ENCODE results near the gene CCNB2.

The CCNB2 gene

DNA sequence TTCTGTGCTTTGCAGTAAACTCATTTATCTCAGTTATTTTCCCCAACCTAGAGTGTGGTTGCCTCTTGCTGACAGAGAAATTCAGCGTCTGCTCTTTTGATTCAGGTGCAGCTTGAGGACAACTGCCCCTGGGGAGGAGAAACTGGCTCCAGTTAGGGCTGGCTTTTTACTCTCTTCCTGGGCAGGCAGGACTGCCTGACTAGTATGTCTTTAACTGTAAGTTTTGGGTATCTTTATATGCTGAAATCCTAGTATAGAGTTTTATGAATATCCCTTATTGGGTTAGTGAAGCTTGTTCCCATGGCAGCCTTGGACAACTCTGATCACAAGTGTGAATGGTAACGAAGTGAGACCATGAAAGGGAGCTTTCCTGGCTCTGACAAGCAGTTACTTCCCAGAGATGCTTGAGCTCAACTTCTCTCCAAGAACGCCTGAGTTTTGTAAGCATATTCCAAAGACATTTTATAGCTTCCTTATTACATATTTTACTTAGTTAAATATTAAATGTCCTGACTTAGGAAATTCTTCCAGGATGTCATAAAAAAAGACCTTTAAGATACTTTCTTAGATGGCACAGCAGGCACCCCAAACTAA, 27.1 kb downstream of the CCNB2 start:
- no peak for DNase-seq
- intact Hi-C loops (cut with DNase I): no loop called here

DNA sequence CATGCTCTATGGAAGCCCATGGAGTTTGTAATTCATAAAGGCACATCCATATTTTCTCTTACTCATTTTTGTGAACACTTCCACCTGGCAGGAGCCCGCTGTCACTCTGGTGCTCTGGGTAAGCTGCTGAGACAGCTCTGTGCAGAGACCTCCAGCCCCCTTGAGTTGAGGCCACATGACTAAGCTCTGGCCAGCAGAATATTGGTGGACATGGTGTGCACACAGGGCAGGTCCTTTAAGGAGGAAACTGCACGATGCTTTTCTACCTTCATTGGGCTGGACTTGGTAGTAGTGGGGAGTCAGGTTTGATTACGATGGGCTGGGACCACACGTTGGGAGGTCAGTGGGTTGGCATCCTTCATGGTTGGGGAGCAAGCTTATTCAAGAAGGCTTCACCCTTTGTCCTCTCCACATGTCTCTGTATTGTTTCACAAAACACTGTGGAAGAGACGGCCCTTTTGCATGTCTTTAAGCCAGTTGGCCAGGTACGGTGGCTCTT, 29.0 kb downstream of the CCNB2 start:
- intact Hi-C loops (cut with DNase I): no loop called here
- DNase-seq: no peak

DNA sequence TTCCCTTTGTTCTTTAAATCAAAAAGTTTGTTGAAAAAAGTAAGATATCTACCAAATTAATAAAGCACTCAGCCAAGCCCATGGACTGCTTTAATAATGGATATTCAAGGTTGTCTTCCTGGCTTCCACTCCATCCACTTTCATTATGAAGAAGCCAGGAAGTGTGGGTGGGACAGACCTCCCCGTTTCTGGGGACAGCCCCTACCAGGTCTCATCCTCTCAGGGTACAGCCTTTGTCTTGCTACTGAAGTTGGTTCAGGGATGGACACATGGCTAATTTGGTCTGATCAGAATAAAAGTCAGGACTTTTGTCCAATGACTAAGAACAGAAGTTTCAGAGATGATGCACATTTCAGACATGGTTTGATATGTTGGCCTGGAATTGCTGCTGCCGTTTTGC, 32.6 kb downstream of the CCNB2 start:
- DNase-seq: no peak
- intact Hi-C loops (cut with DNase I): no loop called here

DNA sequence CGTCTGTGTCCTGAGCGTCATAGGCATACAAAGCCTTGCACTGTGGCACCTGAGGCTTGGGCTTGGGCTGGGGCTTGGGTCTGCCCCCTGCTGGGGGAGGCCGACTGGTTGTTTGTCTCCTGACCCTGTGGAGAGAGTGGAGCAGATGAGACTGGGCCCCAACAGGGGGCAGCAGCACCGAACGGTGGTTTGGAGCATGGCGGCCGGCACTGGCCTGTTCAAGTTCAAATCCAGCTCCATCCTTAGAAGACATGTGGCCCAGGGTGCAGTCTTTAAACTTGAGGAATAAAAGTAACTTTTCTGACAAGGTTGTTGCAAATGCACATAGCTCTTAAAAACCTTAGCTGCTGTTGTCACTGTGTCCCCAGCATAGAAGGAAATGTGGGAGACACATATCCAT, 33.3 kb downstream of the CCNB2 start:
- intact Hi-C loops (cut with DNase I): no loop called here

DNA sequence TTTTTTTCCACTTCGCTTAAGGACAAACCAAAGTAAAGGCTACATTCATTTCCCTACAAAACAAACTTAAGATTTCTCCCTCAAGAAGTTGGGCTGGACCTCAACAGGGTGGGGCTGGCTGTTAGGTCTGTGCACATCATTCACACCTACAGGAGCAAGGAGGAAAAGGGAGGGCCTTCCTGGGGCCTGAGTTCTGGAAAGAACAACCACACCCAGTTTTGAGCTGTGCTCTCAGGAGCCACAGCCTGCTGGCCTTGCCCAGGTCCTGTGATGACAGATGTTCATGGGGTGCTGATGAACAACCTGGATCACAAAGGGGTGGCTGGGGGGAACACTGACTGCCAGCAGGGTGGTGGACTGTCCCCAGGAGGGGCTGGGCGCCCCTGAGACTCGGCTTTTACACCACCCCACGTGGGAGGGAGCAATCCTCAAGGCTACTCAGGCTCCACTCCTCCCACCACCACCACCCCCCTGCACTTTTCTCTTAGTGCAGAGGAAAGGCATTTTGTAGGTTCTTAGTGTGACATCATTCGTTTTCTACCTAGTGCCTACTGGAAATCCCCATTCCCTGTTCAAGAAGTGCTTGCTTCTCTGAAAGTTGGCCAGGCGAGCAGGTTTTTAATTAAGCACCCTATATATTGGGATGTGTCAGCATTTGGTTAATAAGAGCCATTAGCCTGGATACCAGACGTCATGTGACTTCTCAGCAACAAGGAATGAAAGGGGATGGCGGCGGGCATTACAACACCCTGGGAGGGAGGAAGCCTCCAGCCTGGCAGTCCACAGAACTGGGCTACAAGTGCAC, 35.7 kb downstream of the CCNB2 start:
- DNase-seq: no peak
- intact Hi-C loops (cut with DNase I): no loop called here

More for the DNA sequence above, 33.3 kb downstream of the CCNB2 start:
- DNase-seq: peak in 1 of 10 donors; percentile 20

DNA sequence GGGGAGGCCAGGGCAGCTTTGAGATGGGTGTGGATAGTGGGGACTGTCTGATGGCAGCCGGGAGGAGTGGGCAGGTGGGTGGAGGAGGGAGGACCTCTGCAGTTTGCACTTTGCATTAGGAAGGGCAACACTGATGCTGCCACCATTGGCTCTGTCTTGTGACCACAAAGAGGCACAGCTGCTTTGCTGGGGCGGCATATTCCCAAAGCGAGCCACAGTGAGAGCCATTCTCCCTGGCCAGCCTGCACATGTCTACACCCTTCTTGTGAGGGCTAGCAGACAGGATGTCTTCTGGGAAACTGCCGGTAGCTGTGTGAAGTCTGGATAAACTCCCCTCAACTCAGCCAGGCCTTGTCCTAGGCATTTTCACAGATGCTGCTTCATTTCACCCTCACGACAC, 38.3 kb downstream of the CCNB2 start:
- DNase-seq: no peak
- intact Hi-C loops (cut with DNase I): no loop called here

DNA sequence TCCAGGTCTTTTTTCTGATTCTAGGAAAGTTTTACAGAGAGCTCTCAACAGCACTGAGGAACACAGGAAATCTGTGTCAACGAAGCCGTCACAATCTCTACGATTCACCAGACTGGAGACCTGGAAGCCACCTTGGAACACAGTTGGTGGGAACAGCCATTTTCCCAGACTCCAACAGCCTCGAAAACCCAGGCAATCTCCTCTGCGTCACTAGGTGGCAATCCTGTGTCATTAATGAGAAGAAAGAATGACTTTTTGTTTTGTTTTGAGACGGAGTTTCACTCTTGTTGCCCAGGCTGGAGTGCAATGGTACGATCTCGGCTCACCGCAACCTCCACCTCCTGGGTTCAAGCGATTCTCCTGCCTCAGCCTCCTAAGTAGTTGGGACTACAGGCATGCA, 39.6 kb downstream of the CCNB2 start:
- intact Hi-C loops (cut with DNase I): loop anchor here (2.0 kb wide), 1 partner anchor 348 kb away; no protein-coding TSS in a partner anchor
- peak in 2 of 10 donors; percentile 27 for DNase-seq

DNA sequence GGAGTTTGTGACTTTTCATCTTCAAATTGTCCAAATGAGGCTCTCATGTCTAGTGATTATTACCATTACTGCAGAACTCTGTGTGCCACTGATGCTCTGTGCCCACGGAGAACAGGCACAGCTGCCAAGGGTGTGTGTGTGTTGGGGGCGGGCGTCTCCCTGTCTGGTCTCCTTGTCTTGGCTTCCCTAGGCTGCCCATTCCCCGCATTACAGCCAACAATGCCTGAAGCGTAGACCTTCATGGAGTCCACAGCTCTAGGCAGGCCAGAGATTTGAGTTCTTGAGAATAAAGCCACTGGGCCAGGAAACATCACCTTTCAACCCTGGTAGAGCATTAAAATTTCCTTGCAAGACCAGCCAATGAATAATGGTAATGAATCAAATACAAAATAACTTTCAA, 42.7 kb downstream of the CCNB2 start:
- no peak for DNase-seq
- intact Hi-C loops (cut with DNase I): no loop called here

DNA sequence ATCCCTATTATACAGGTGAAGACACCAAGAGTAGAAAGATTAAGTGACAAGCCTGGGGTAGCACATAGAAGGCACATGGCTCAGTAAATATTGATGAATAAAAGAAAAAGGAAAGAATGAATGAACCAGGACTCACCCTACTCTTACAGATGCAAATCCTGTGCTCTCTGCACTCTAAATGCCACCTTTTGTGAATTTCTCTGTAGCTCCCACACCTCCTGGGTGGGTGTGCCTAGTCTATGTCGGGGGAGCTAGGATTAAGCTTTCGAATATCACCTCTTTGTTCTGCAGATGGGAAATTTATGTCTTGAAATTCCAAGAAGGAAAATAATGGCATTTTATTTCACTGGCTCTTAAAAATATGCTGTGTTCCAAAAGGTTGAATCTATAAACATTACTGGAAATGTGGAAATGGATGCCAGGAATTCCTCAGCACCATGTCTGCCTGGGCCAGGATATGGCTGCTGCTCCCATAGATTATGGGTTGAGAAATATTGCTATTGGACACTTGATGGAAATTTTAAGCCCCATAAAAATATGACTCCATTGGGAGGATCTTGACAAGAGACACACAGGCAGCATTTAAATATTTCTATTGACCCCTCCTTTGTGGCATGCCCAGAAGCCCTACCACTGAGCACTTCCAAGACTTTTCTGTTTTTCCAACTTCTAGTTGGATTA, 43.3 kb downstream of the CCNB2 start:
- no peak for DNase-seq
- intact Hi-C loops (cut with DNase I): no loop called here

DNA sequence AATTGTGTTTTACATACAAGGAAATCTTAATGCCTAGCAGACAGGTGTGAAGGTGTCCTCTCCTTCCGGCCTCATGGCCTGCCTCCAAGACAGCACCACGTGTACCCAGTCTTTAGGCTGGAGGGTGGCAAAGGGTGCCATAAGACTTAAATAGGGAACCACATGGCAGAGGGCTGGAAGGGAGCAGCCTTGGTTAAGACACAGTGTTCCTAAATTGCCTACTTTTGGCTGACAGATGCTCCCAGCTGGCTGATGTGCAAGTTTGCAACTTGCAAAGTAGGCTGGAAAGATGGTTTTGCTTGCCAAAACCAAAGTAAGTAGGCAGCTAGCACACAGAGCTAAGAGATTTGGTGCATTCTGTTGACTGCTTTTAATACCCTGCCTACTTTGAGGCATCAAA, 45.2 kb downstream of the CCNB2 start:
- peak in 8 of 10 donors; percentile 26 to 86 (median 54) for DNase-seq
- intact Hi-C loops (cut with DNase I): no loop called here

DNA sequence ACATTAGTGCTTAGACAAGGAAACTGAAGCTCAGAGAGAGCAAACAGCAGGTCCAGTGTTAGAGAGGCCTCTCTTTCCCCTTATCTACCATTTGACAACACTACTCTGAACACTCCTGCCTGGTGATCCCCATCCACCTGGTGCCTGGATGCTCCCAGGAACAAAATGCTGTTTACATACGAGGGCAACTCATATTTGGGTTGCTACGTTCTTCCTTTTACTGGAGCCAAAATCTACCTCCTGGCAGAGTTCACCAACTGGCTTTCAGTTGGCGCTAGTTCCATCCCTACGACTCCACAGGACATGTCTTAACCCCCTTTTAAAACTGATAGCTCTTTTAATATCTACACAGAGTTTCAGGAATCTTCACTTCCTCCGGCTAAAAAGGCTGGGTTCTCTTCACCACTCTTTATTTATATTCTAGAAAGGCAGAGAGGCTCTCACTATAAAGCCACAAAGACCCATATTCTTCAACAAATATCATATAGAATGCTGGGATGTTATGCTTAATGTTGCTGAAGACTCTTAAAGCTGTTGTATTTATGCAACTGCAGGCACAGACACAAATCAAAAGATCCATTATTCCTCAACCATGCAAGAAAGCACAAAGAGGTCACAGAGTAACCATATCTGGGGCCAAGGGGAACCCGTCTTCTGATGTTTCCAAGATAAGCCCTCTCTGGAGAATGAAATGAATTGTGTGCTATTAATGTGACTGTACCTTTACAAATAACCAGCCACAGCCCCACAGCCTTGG, 47.9 kb downstream of the CCNB2 start:
- intact Hi-C loops (cut with DNase I): no loop called here
- DNase-seq: no peak

DNA sequence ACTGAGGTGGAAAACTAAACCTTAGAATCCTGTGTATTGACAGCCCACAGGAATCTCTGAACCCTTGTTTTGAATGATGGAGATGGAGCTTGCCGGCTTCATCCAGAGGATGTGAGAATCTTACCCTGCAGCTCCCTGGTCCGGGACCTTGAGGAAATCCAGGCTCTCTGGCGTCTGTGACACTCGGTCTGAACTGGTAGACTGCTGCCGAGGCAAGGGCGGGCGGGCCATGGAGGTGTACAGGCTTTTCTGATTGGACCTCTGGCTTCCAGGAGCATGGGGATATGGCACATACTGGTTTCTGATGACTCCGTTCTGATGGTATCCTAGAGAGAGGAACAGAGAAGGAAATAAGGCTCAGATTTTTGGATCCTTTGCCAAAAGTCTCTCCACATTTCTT, 48.5 kb downstream of the CCNB2 start:
- DNase-seq: no peak
- intact Hi-C loops (cut with DNase I): no loop called here

DNA sequence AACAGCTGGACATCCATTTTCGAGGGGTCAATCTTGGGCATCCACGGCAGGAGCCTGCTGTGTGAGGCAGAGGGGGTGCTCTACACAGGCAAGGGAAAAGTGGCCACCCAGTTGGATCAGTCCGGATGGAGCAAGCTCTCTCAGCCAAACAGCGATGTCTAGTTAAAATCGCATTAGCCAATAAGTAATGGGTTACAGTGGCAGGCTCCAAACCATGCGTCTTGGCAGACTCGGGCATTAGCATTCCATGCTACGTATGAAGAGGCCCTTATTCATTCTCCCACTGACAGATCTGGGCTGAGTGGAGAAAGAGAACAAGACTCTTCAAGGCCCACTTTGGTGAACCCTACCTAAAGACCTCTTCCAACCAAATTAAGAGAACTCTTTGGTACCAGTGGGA, 49.3 kb downstream of the CCNB2 start:
- intact Hi-C loops (cut with DNase I): no loop called here

DNA sequence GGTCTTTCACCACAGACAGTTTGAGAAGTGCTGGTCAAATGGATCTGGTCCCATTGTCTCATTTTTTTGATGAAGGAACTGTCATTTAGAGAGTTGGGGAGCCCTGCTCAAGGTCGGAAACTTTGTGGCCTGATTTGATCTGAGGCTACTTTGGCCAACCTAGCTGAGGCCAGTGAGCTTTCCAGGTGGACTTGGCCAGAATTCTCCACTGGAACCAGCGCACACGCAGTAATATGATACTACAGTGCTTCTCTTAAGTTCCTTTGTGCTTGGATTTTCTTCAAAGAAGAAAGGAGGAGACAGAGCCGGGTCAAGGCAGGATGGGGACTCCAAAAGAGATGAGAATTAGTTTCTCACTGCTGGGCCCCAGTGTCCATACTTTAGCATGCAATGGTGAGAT, 50.5 kb downstream of the CCNB2 start:
- DNase-seq: no peak
- intact Hi-C loops (cut with DNase I): no loop called here

More for the DNA sequence above, 49.3 kb downstream of the CCNB2 start:
- no peak for DNase-seq

DNA sequence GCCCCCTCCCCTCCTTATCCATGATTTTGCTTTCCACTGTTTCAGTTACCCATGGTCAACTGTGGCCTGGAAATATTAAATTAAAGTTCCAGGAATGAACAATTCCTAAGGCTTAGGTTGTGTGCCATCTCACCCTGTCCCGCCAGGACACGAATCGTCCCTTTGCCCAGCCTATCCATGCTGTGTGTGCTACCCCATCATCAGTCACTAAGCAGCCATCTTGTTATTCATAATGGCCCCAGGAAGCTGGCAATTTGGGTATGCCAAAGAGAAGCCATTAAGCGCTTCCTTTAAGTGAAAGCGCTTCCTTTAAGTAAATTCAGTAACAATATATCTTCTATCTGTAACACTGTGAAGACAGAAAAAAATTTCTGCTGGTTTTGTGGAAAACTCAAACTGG, 52.5 kb downstream of the CCNB2 start:
- no peak for DNase-seq
- intact Hi-C loops (cut with DNase I): no loop called here

DNA sequence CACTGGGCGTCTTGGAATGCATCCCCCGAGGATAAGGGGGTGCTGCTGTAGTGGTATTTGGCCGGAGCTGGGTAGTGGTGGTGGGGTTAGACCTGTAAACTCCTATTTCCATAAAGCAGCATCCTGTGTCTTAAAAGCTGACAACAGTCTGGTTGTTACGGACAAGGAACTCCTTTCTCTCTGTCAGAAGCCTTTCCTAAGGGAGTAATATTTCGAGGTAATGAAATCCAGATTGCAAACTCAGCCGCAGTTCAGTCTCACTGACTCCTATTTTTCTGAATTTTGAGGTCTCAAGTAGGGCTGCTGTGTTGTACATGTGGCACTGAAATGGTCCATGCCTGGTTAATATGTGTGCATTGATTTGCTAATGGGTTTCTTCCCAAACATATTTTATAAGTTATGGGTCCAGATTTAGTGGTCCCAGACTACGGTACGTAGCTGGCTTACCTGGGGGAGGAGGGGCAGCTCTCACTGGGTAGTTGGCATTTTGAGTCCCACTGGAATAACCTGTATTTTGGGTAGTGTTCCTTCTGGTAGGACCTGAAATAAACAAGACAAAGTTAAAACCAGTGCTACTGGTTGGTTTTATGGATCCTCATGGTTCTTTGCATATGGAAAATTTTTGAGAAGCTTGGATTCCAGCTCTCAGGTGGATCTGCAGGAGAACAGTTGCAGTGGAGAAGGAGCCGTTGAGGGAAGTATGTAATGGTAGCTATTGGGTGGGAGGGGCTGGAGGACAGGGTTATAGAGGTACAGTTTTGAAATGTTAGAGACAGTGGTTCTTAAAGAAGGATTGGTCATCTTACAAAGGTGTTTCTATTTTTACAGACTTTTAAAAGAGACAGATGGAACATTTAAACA, 53.1 kb downstream of the CCNB2 start:
- no peak for DNase-seq
- intact Hi-C loops (cut with DNase I): no loop called here

DNA sequence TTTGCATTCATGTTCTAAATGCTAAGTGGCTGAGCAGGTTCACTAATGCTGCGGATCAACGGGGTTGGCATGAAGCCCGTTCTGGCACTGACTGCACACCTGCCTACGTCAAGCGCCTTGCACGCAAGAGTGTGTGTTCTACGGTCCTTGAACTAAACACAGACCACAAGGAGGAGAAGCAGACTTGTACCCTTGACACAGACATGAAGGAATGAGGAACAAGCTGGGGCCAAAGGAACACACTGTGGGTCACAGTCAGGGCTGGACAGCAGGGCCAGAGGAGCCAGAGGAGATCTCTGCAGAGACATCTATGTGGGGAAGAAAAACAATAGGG, 53.7 kb downstream of the CCNB2 start:
- peak in 1 of 10 donors; percentile 47 for DNase-seq
- intact Hi-C loops (cut with DNase I): no loop called here

DNA sequence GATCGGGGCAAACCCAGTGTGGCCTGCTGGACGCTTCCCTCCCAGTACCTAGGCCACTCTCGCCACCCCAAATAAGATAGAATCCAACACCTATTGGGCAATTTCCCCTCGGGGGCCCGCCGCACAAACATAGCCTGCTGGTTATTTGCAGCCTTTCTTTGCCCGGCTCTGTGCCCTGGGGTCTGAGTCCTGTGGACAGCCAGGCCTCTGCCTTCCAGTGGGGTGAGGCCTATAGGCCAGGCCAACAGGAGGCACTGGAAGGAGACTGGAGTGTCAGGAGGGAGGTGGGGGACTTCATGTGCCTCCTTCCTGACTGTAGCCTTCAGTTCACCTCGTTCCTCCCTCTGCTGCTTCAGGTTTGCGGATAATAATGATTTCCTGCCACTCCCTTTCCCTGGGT, 54.3 kb downstream of the CCNB2 start:
- intact Hi-C loops (cut with DNase I): no loop called here
- DNase-seq: peak in 1 of 10 donors; percentile 63

DNA sequence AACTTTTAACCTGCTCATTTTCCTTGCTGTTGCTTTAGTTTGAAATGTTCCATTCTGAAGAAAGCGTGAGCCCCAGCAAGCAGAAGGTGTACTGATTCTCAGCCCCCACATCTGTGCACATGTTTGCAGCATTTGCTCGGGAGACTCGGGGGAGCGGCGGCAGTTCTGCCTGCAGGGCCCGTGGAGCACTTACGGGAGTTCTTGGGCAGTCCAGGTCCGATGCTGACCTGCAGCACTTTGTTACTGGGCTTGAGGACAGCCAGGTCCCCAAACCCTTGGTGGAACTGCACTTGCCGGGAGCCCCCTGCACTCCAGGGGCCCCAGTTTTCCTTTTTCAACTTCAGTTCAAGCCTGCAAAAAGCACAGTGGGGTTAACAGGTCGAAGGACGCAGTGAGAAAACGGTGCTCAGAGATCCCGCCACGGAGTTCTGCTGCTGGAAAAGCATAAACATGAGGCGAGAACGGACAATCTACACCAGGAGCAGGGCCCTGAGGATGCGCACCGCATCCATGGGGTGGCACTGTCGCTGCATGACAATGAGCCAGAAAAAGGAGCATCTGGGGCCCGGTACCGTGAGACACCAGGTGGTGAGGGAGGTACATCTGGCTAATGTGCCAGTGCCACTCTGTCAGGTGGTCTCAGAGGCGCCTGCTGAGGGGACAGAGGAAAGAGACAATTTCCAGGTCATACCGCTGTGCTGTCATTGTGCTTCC, 56.1 kb downstream of the CCNB2 start:
- DNase-seq: peak in 8 of 10 donors; percentile 43 to 94 (median 57)
- intact Hi-C loops (cut with DNase I): loop anchor here (5.0 kb wide), 1 partner anchor 331 kb away; no protein-coding TSS in a partner anchor

Measured in posterior cingulate gyrus (tissue), 11 donors.